ENCODE measurements around the gene PLAAT5. TPM values are rescaled to one million over a fixed set of nuclear protein-coding genes. Genes with fewer than 3 reads are reported as not detected.

The PLAAT5 gene
- polyA plus RNA-seq, 3 donors from 2014 or later: 0.63 to 3.8 (median 1.5) TPM

- peaks cover 0 to 3% (median 2%) of the 10 kb centered on the region in 3 donors for H3K27me3 Mint-ChIP-seq (ENCODE audit: low read depth in 3 of 3)
- no peaks in the 10 kb centered on the region for H3K36me3 Mint-ChIP-seq
- DNase-seq: no peak
- peaks cover 0 to under 1% (median 0%) of the 10 kb centered on the region in 6 donors for H3K9me3 Mint-ChIP-seq
- no peak overlapping the region for H3K4me3 Mint-ChIP-seq
- H3K4me1 Mint-ChIP-seq: peaks cover 18 to 23% of the 10 kb centered on the region in 2 donors
- no peak overlapping the region for H3K27ac Mint-ChIP-seq
Measured at GRCh38 chr11:63508009-63508408, 17.0 kb upstream of the PLAAT5 start.

- peaks cover 0 to 3% (median 0%) of the 10 kb centered on the region in 6 donors for H3K9me3 Mint-ChIP-seq
- H3K36me3 Mint-ChIP-seq: no peaks in the 10 kb centered on the region
- H3K4me3 Mint-ChIP-seq: no peak overlapping the region
- H3K27me3 Mint-ChIP-seq (ENCODE audit: low read depth in 3 of 3): peaks cover 0 to 3% (median 2%) of the 10 kb centered on the region in 3 donors
- DNase-seq: no peak
- H3K27ac Mint-ChIP-seq: peak overlapping the region in 2 of 6 donors; percentile 38 to 59
- H3K4me1 Mint-ChIP-seq: peaks cover 18 to 23% of the 10 kb centered on the region in 2 donors
Measured at GRCh38 chr11:63507511-63507910, 16.5 kb upstream of the PLAAT5 start.

- DNase-seq: no peak
- Mint-ChIP-seq H3K9me3 (peaks cover 0 to 3% (median 0%) of the 10 kb centered on the region in 6 donors), H3K36me3 (no peaks in the 10 kb centered on the region), H3K4me1 (peaks cover 18 to 23% of the 10 kb centered on the region in 2 donors), H3K27me3 (ENCODE audit: low read depth in 3 of 3) (peaks cover 0 to 5% (median 3%) of the 10 kb centered on the region in 3 donors), H3K27ac (no peak overlapping the region), H3K4me3 (no peak overlapping the region)
Measured at GRCh38 chr11:63506876-63507275, 15.9 kb upstream of the PLAAT5 start.

GRCh38 chr11:63505857-63506528 lies 15.0 kb upstream of the PLAAT5 start, which contains the start of gene LGALS12:
Gene LGALS12, plus strand, starts transcription at chr11:63506084. Its CDS starts 375 bp downstream, at chr11:63506459.
- H3K36me3 Mint-ChIP-seq: no peaks in the 10 kb centered on the region
- DNase-seq: peak in 1 of 3 donors; percentile 17
- H3K27ac Mint-ChIP-seq: peak within 1 kb of the TSS in 1 of 6 donors; percentile 50
- H3K4me1 Mint-ChIP-seq: peaks cover 18 to 23% of the 10 kb centered on the region in 2 donors
- H3K4me3 Mint-ChIP-seq: peak within 1 kb of the TSS in 3 of 5 donors; percentile 13 to 48 (median 46)
- peaks cover 0 to 3% (median 1%) of the 10 kb centered on the region in 6 donors for H3K9me3 Mint-ChIP-seq
- peaks cover 0 to 5% (median 3%) of the 10 kb centered on the region in 3 donors for H3K27me3 Mint-ChIP-seq (ENCODE audit: low read depth in 3 of 3)

- Mint-ChIP-seq H3K9me3 (peaks cover 6 to 12% (median 8%) of the 10 kb centered on the region in 6 donors), H3K27ac (peak overlapping the region in 1 of 6 donors; percentile 50), H3K4me3 (peak overlapping the region in 1 of 5 donors; percentile 48)
Measured at GRCh38 chr11:63504933-63505586, 14.1 kb upstream of the PLAAT5 start.

GRCh38 chr11:63504054-63504453 lies 13.1 kb upstream of the PLAAT5 start:
- Mint-ChIP-seq H3K27me3 (ENCODE audit: low read depth in 3 of 3) (peaks cover 0 to 7% (median 3%) of the 10 kb centered on the region in 3 donors), H3K27ac (peak overlapping the region in 1 of 6 donors; percentile 29), H3K9me3 (peaks cover 6 to 21% (median 13%) of the 10 kb centered on the region in 6 donors), H3K36me3 (peaks cover 0 to 17% (median 14%) of the 10 kb centered on the region in 3 donors), H3K4me1 (peaks cover 18 to 23% of the 10 kb centered on the region in 2 donors), H3K4me3 (no peak overlapping the region)
- DNase-seq: no peak

More at GRCh38 chr11:63504933-63505586, 14.1 kb upstream of the PLAAT5 start:
- peaks cover 0 to 5% (median 3%) of the 10 kb centered on the region in 3 donors for H3K27me3 Mint-ChIP-seq (ENCODE audit: low read depth in 3 of 3)
- H3K4me1 Mint-ChIP-seq: peaks cover 18 to 23% of the 10 kb centered on the region in 2 donors
- no peak for DNase-seq
- H3K36me3 Mint-ChIP-seq: peaks cover 0 to 7% (median 7%) of the 10 kb centered on the region in 3 donors

GRCh38 chr11:63503492-63503891 lies 12.5 kb upstream of the PLAAT5 start:
- H3K4me3 Mint-ChIP-seq: no peak overlapping the region
- peaks cover 6 to 21% (median 13%) of the 10 kb centered on the region in 6 donors for H3K9me3 Mint-ChIP-seq
- H3K27ac Mint-ChIP-seq: peak overlapping the region in 1 of 6 donors; percentile 18
- peaks cover 0 to 17% (median 14%) of the 10 kb centered on the region in 3 donors for H3K36me3 Mint-ChIP-seq
- peaks cover 18 to 23% of the 10 kb centered on the region in 2 donors for H3K4me1 Mint-ChIP-seq
- H3K27me3 Mint-ChIP-seq (ENCODE audit: low read depth in 3 of 3): peaks cover 0 to 7% (median 3%) of the 10 kb centered on the region in 3 donors
- no peak for DNase-seq

GRCh38 chr11:63502252-63502820 lies 11.4 kb upstream of the PLAAT5 start:
- Mint-ChIP-seq H3K36me3 (peaks cover 0 to 17% (median 14%) of the 10 kb centered on the region in 3 donors), H3K9me3 (peaks cover 6 to 21% (median 13%) of the 10 kb centered on the region in 6 donors), H3K4me1 (peaks cover 18 to 20% of the 10 kb centered on the region in 2 donors), H3K4me3 (no peak overlapping the region), H3K27ac (no peak overlapping the region), H3K27me3 (ENCODE audit: low read depth in 3 of 3) (peaks cover 2 to 7% (median 3%) of the 10 kb centered on the region in 3 donors)
- DNase-seq: no peak

- no peak for DNase-seq
- Mint-ChIP-seq H3K4me3 (no peak overlapping the region), H3K9me3 (peaks cover 6 to 21% (median 13%) of the 10 kb centered on the region in 6 donors), H3K27me3 (ENCODE audit: low read depth in 3 of 3) (peaks cover 0 to 7% (median 2%) of the 10 kb centered on the region in 3 donors), H3K27ac (no peak overlapping the region), H3K36me3 (peaks cover 0 to 17% (median 14%) of the 10 kb centered on the region in 3 donors), H3K4me1 (peaks cover 12 to 13% of the 10 kb centered on the region in 2 donors)
Measured at GRCh38 chr11:63501236-63501635, 10.3 kb upstream of the PLAAT5 start.

GRCh38 chr11:63499874-63500273 lies 8.9 kb upstream of the PLAAT5 start:
- DNase-seq: no peak
- H3K27me3 Mint-ChIP-seq (ENCODE audit: low read depth in 3 of 3): peaks cover 0 to 7% (median 6%) of the 10 kb centered on the region in 3 donors
- no peak overlapping the region for H3K4me3 Mint-ChIP-seq
- H3K27ac Mint-ChIP-seq: no peak overlapping the region
- peaks cover 0 to 17% (median 14%) of the 10 kb centered on the region in 3 donors for H3K36me3 Mint-ChIP-seq
- no peaks in the 10 kb centered on the region for H3K4me1 Mint-ChIP-seq
- H3K9me3 Mint-ChIP-seq: peaks cover 8 to 21% (median 13%) of the 10 kb centered on the region in 6 donors

- Mint-ChIP-seq H3K9me3 (peaks cover 4 to 12% (median 6%) of the 10 kb centered on the region in 6 donors), H3K4me1 (peaks cover 7 to 17% of the 10 kb centered on the region in 2 donors), H3K36me3 (peaks cover 0 to 11% (median 7%) of the 10 kb centered on the region in 3 donors), H3K27ac (no peak overlapping the region), H3K27me3 (ENCODE audit: low read depth in 3 of 3) (peaks cover 2 to 14% (median 10%) of the 10 kb centered on the region in 3 donors), H3K4me3 (no peak overlapping the region)
- DNase-seq: no peak
Measured at GRCh38 chr11:63494975-63495374, 4.0 kb upstream of the PLAAT5 start.

- peak overlapping the region in 1 of 5 donors; percentile 16 for H3K4me3 Mint-ChIP-seq
- peaks cover 0 to 6% (median 0%) of the 10 kb centered on the region in 6 donors for H3K9me3 Mint-ChIP-seq
- H3K27me3 Mint-ChIP-seq (ENCODE audit: low read depth in 3 of 3): peaks cover 0 to 14% (median 10%) of the 10 kb centered on the region in 3 donors
- H3K4me1 Mint-ChIP-seq: peaks cover 7 to 17% of the 10 kb centered on the region in 2 donors
- H3K27ac Mint-ChIP-seq: no peak overlapping the region
- DNase-seq: no peak
- H3K36me3 Mint-ChIP-seq: peaks cover 0 to 3% (median 0%) of the 10 kb centered on the region in 3 donors
Measured at GRCh38 chr11:63493127-63493526, 2.2 kb upstream of the PLAAT5 start.

GRCh38 chr11:63492441-63492840 lies 1.5 kb upstream of the PLAAT5 start:
- Mint-ChIP-seq H3K9me3 (peaks cover 0 to 6% (median 0%) of the 10 kb centered on the region in 6 donors), H3K36me3 (peaks cover 0 to 3% (median 0%) of the 10 kb centered on the region in 3 donors), H3K27ac (no peak overlapping the region), H3K4me1 (peaks cover 7 to 17% of the 10 kb centered on the region in 2 donors), H3K27me3 (ENCODE audit: low read depth in 3 of 3) (peaks cover 0 to 14% (median 9%) of the 10 kb centered on the region in 3 donors), H3K4me3 (peak overlapping the region in 3 of 5 donors; percentile 39 to 57 (median 40))
- no peak for DNase-seq

Data from immature natural killer cell (primary cell).